Measurements from ENCODE around the gene LYST.

DNA sequence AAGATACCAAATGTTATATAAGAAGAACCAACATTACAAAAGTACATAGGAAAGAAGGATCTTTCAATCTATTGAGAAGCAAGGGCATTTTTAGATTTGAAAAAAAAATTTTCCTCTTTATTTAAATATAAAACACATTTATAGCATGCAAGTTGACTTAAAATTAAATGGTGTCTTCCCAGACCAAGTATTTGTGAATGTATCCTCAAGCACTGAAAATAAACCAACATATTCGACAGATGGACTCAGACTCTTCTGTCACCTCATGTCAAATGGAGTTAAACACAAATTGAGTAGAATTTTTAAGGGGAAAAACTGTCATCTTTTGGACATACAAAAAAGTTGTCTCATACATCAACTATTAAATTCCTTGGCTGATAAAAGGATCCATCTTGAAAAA lies 140.1 kb downstream of the LYST start:
- no peak for TF ChIP-seq CTCF (conservative IDR thresholded peaks at IDR 0.05; ENCODE audit: low read depth, low read length)
- no peak for TF ChIP-seq EZH2 (IDR thresholded peaks at IDR 0.05; ENCODE audit: low read length, unreplicated experiment)
